ENCODE data around the gene ZEB1. TPM values are rescaled to one million over a fixed set of nuclear protein-coding genes. Genes with fewer than 3 reads are reported as not detected.

The ZEB1 gene
- total RNA-seq, 2 donors from 2014 or later, result 0.84 TPM

DNA sequence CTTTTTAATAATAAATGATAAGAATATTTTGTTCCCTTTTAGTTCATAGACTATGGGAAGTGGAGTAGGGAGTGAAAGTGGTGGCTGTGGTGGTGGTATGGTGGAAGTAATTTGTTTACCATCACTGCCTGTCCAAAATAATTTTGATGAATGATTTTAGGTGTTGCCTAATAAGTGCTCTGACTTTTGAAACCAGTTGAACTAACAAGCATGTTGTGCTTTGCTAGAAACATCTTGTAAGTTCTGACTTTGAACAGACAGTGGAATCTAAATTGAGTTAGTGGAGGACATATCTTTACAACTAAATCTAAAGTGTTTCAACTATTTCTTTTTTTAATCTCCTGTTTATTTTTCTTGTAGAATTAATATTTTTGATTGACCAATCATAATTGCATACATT, 49.7 kb downstream of the ZEB1 start:
- no peak overlapping the region for H3K27ac Mint-ChIP-seq
- DNase-seq, result no peak
- no peaks in the 10 kb centered on the region for H3K36me3 Mint-ChIP-seq (ENCODE audit: low read depth)
- Histone ChIP-seq H3K27ac (ENCODE audit: low read depth, low read length) (no peak overlapping the region), H3K4me1 (ENCODE audit: control insufficient read depth, insufficient read depth, low read length) (no peaks in the 10 kb centered on the region), H3K4me3 (ENCODE audit: low read length) (no peak overlapping the region), H3K9me3 (ENCODE audit: control insufficient read depth, low read length) (no peaks in the 10 kb centered on the region), H3K27me3 (ENCODE audit: control insufficient read depth, insufficient read depth, low read length, poor library complexity, severe bottlenecking) (no peaks in the 10 kb centered on the region), H3K9ac (ENCODE audit: extremely low read depth, low read length, poor library complexity, severe bottlenecking) (no peak overlapping the region), H3K36me3 (ENCODE audit: control insufficient read depth, insufficient read depth, low read length) (no peaks in the 10 kb centered on the region)
- no peaks in the 10 kb centered on the region for H3K4me1 Mint-ChIP-seq
- peaks cover 3% of the 10 kb centered on the region for H3K9me3 Mint-ChIP-seq
- no peaks in the 10 kb centered on the region for H3K27me3 Mint-ChIP-seq (ENCODE audit: insufficient read depth)
- TF ChIP-seq CTCF (conservative IDR thresholded peaks at IDR 0.05), result no peak
- no peak overlapping the region for H3K4me3 Mint-ChIP-seq

DNA sequence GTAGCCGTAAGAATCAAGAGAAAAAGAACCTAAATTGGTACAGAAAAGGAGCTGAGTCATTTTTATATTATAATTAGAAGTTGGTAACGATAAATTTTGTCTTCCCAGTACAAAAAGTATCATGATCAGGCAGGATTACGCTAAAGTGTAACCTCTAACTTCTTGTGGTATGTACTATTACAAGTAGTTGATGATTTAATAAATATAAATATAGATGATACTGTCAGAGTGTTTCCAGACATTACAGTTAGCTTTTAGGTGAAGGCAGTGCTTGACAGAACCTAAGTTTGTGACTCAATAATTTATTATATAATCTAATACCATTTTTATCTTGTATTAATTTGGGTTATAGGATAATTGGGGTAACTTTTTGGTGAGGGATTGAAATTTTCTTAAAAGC, 53.4 kb downstream of the ZEB1 start:
- no peak overlapping the region for H3K9ac ChIP-seq (ENCODE audit: extremely low read depth, low read length, poor library complexity, severe bottlenecking)
- 89 to 96% methylated on average over 2 to 3 of the region's 3 CpGs for WGBS, 2 experiments (ENCODE audit: insufficient coverage in 1 of 2, insufficient read length in 1 of 2)
- Mint-ChIP-seq H3K4me3 (no peak overlapping the region), H3K4me1 (no peaks in the 10 kb centered on the region), H3K9me3 (no peaks in the 10 kb centered on the region), H3K36me3 (ENCODE audit: low read depth) (no peaks in the 10 kb centered on the region), H3K27ac (no peak overlapping the region), H3K27me3 (ENCODE audit: insufficient read depth) (no peaks in the 10 kb centered on the region)
- TF ChIP-seq CTCF (conservative IDR thresholded peaks at IDR 0.05), result no peak
- H3K9me3 ChIP-seq (ENCODE audit: control insufficient read depth, low read length), result no peaks in the 10 kb centered on the region
- DNase-seq, result no peak
- no peak overlapping the region for H3K27ac ChIP-seq (ENCODE audit: low read depth, low read length)
- H3K36me3 ChIP-seq (ENCODE audit: control insufficient read depth, insufficient read depth, low read length), result no peaks in the 10 kb centered on the region
- H3K27me3 ChIP-seq (ENCODE audit: control insufficient read depth, insufficient read depth, low read length, poor library complexity, severe bottlenecking), result no peaks in the 10 kb centered on the region
- no peaks in the 10 kb centered on the region for H3K4me1 ChIP-seq (ENCODE audit: control insufficient read depth, insufficient read depth, low read length)
- no peak overlapping the region for H3K4me3 ChIP-seq (ENCODE audit: low read length)

- WGBS, 2 experiments (ENCODE audit: insufficient coverage in 1 of 2, insufficient read length in 1 of 2), result 100% methylated on average over 2 of the region's 2 CpGs; no CpG with 5 or more reads in 1 of the 2 experiments
- H3K4me1 Mint-ChIP-seq, result no peaks in the 10 kb centered on the region
Observed at GRCh38 chr10:31374146-31374696, 55.2 kb downstream of the ZEB1 start.

More at GRCh38 chr10:31374146-31374696, 55.2 kb downstream of the ZEB1 start:
- Histone ChIP-seq H3K4me3 (ENCODE audit: low read length) (no peak overlapping the region), H3K9me3 (ENCODE audit: control insufficient read depth, low read length) (no peaks in the 10 kb centered on the region), H3K27me3 (ENCODE audit: control insufficient read depth, insufficient read depth, low read length, poor library complexity, severe bottlenecking) (no peaks in the 10 kb centered on the region), H3K4me1 (ENCODE audit: control insufficient read depth, insufficient read depth, low read length) (no peaks in the 10 kb centered on the region), H3K9ac (ENCODE audit: extremely low read depth, low read length, poor library complexity, severe bottlenecking) (no peak overlapping the region), H3K27ac (ENCODE audit: low read depth, low read length) (no peak overlapping the region), H3K36me3 (ENCODE audit: control insufficient read depth, insufficient read depth, low read length) (no peaks in the 10 kb centered on the region)
- Mint-ChIP-seq H3K27ac (no peak overlapping the region), H3K4me3 (no peak overlapping the region), H3K36me3 (ENCODE audit: low read depth) (no peaks in the 10 kb centered on the region), H3K9me3 (no peaks in the 10 kb centered on the region), H3K27me3 (ENCODE audit: insufficient read depth) (no peaks in the 10 kb centered on the region)
- DNase-seq, result no peak
- no peak for TF ChIP-seq CTCF (conservative IDR thresholded peaks at IDR 0.05)

All from endodermal cell (in vitro differentiated cells).